Left forelimb (tissue), 1 donor: ENCODE results near the gene IRX6.

ENCODE experiments used
- DNase-seq: peaks from one replicate; pipeline ENCODE4 v3.0.0-alpha.2; 2018; ENCODE audit warnings: low spot score

Gene IRX6

DNA sequence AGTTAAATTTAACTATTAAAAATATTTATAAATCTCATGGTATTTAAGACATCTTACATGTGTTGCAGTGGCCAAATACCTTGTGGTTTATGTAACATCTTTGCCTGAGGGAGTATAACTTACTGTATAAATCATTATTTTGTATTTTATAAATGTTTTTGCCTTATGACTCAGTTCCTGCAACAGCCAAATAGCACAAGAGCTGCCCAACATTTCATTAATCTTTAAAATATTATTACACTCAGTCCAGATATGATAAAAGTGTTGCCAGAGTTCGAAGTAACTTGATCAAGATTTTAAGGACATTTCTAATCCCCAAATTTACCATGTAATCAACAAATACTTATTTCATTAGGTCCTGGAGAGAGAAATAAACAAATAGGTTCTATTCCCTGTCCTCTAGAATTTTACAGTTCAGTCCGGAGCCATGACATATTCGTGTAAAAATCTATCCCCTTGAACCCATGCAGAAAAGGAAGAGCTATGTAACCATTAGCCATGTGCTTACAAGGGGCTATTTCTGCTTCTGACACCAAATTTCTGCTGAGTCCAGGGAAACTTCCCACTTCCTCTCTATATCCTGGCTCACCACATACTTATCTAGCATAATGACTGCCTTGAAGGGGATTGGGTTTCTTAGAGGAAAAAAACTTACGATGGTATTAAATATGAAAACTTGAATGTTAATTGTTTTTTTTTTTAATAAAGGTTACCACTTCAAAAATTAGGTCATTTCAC lies 44.0 kb downstream of the IRX6 start:
- DNase-seq = no peak

DNA sequence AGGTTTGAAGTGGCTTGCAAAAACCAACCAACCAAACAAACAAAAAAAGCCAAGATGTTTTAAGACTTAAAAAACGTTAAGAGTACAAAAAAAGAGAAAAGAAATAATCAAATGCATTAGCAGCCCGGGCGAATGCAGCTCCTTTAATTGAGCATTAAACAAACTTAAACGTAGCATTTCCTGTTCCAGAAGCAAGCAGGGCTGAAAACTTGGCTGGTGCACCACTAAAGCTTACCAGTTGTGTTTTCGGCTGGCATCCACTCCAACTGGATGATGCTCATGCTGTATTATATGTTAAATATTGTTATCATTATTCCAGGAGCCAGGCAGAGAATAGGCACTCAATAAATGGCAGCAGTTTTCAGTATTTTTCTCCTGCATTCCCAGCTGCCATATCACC lies 45.1 kb downstream of the IRX6 start:
- no peak for DNase-seq

DNA sequence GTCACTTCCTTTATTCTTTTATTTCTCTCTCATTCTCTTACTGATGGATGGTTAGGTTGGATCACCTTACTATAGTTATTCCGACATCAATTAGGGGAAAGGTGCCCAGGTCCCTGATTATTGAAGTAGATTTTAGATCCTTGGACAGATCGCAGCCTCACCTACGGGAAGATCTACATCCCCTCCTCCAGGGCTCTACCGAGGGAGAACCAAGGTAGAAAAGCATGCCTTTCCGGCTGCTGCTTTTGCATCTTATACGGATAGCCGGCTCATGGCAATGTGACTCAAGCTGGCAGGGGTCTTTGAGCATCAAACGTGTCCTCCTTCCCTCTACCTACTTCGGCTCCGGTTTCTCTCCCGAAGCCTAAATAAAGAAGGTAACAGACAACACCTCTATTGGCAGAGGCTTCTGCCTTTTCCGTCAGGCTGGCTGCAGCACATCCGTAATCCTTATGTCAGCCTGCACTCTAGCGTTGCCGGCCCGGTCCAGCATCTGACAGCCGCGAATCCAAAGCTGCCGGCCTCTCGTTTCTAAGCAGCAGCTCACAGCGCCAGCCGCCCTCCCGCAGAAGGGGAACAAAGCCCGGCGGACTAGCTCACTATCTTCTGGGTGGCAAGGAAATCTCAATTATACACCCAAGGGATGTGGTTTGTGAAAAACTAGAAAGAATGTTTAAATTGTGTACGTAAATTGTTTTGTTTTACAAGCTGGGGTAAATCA lies 46.9 kb downstream of the IRX6 start:
- peak; percentile 85 for DNase-seq

DNA sequence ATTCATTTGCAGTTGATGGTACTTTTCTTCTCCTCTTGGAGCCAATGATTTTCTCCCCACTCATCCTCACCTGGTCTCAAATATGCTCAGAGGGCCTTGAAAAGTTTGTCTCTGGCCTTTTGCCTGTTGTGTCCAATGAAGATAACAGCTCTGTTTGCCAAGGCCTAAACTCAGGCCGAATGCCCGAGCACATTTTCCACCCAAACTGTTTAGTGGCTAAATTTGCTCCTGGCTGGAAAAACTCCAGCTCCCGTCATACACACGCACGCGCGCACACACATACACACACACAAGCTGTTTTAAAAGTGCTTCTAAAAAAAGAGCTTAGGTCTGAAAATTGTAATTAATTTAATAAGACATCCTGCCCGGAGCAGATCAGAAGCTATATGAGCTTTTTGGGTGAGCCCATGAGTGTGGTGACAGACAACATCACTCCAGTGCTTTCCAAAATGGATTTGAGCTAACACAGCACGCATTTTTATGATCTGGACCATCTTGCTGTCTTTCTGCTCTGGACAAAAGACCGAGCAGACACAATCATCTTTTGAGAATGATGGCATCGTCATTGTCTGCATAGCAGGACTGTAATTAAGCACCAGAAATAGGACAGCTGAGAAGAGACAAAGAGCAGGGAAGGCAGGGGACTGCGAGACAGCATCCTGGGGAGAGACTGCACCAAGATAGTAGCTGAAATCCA lies 48.9 kb downstream of the IRX6 start:
- DNase-seq = no peak

DNA sequence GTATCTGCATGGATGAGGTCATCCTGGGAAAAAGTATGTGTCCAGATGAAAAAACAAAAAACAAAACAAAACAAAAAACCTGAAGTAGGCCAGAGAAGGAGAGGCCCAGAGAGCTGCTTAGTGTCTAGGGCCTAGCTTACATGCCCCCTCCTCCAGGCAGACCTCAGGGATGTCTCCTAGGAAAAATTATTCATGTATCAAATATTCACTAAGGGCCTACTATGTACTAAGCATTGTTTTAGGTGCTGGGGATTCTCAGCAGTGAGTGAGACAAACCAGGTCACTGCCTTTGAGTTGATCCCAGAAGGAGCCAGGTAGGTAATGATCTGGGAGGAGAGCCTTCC lies 49.5 kb downstream of the IRX6 start:
- DNase-seq = no peak

DNA sequence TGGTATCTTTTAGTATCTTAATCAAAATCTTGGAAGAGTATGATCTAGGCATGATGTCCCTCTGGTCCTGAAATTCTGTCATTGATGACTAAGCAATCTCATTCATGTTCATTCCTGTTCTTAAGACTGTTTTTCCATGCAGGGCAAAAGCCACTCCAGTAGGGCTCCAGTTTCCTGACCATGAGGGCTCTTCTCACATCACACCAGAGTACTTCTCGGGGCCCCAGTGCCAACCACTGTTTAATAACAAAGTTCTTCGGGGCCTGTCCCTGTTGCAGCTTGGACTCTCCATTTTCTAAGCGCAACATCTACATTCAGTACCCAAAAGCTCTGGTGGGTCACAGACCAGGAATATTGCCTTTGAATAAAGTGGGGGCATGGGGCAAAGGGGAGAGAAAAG lies 52.0 kb downstream of the IRX6 start:
- DNase-seq = no peak

DNA sequence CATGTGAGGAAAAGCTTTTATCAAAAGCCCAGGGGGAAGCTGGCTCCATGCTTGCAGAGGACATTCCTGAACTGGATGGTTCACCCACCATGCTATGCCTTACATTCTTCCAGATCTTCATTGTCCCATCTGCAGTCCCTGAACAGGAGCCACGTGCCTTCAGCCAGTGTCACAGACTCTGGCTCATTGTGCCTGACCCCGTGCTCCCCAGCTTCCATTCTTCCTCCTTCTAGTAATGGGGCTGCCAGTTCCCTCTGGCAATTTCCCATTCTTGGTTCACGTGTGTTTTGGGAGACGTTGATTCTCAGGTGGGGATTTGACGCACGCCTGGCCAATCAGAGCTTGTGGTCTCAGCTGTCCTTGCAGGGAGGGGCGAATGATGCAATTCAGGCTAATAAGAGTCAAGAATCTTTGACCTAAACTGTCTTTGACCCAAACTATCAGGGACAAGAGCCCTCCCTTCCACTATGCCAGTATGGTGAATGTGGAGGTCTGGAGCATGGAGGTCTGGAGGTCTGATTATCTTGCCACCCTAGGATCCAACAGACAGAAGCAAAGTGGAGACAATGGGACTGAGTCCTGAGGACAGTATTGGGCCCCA lies 52.7 kb downstream of the IRX6 start:
- no peak for DNase-seq

DNA sequence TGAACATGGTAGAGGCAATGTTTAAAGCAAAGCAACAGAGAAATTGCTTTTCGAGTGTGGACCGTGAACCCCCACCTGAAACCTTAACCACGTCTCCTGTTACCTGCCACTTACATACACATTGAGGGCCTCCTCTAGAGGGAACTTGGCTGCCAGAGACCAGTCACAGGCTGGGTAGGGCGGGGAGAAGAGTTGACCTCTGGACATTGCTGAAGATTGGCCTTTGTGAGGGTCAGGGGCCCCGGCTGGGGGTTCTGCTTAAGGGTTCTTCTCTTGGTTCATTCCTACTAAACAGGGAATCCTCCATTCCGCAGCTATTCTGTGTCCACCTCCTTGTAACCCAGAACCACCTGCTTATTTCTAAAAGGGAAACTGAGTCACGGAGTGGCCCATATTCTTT lies 53.8 kb downstream of the IRX6 start:
- DNase-seq = no peak

DNA sequence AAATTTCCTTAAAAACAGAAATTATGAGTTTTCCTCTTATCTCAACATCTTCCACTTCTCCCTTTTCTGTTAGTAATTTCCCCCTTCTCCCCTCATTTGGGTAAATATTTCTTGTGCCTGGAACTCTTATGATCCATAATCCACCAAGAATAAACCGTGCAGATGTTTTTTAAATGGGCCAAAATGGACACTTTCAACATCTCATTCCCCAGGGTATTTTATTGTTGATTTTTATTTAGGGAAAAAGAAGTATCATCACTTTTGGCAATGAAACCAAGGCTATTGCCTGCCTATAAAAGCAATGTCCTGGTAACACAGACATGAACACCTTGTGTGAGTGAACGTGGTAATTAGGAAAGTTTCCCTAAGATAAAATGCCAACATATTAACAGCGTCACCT lies 54.6 kb downstream of the IRX6 start:
- no peak for DNase-seq

DNA sequence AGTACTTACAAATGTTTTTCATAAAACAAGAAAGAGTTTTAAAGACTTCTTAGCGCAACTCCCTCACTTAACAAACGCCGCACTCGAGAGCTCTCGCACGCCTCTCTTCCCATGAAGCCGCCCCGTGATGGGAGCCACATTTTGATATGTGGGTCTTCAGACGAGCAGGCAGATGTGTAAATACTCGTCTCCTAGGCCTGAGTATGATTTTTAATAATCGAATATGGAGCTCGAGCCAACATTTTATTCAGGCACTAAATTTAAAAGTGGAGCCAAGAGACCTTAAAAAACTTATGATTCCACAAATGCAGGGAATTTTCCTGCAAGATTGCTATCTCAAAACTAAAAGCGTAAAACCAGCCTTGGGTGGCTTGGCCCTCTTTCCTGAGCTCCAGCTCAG lies 55.4 kb downstream of the IRX6 start:
- no peak for DNase-seq

DNA sequence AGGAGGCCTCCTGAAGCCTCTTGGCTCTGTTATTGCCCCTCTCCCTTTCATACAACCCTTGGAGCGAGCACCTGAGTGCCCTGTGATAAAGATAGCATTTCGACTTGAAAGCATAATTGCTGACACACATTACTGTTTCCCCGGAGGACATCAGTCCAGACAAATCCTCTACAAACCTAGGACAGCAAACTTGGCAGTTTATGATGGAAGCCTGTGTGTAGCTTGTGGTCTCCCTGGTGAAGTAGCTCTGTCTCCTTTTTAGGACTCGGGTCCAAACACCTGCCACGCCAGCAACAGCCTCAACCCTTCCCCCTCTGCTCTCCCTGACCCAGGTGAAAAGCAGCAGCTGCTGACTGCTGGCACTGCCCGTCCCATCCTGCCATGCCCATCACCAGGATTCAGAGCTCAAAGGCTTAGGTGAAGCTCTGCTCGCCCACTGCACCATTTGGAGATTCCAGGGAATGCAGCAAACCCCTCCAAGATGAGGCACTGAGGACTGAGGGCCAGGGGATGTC lies 55.9 kb downstream of the IRX6 start:
- no peak for DNase-seq
